ENCODE measurements around the gene CDH4. TPM values are rescaled to one million over a fixed set of nuclear protein-coding genes. Genes with fewer than 3 reads are reported as not detected.

The CDH4 gene
- total RNA-seq, 2 experiments from 2014 or later = not detected

DNA sequence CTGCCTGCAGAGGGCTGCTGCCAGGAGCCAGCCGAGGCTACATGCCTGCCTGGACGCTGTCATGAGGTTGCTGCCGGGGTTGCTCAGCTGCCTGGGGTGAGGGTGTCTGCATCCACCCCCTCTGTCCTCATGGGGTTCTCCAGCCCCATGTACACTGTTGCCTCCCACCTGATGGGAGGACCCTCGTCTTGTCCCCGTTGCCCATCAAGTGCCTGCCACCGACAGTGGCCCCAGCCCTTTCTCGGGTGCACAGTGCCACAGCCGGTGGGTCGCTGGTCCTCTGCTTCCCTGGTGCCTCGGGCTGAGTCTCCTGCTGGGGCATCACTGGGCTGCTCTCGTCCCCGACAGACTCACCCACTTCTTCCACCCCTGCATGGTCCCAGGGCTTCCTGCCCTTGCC is 313.7 kb downstream of the CDH4 start:
- ChIA-PET CTCF (ENCODE audit: unreplicated experiment) (no interaction called here), POLR2A (no interaction called here)
- H3K9me3 ChIP-seq (ENCODE audit: low read length) = no peaks in the 10 kb centered on the region
- no peaks in the 10 kb centered on the region for H4K20me1 ChIP-seq (ENCODE audit: insufficient read depth, low read length)
- no peak overlapping the region for H3K4me3 ChIP-seq (ENCODE audit: low read depth, low read length, poor library complexity, severe bottlenecking)
- H3K27ac ChIP-seq (ENCODE audit: low read depth, low read length, poor library complexity, severe bottlenecking) = no peak overlapping the region
- no peak overlapping the region for H2AFZ ChIP-seq (ENCODE audit: low read length)
- no peaks in the 10 kb centered on the region for H3K9me2 ChIP-seq (ENCODE audit: insufficient read depth, low read length)
- no peaks in the 10 kb centered on the region for H3K4me1 ChIP-seq (ENCODE audit: insufficient read depth, low read length, poor library complexity, severe bottlenecking)
- no peak for DNase-seq (ENCODE audit: low spot score)
- no peaks in the 10 kb centered on the region for H3K79me2 ChIP-seq (ENCODE audit: insufficient read depth, low read depth, low read length)
- TF ChIP-seq CTCF (conservative IDR thresholded peaks at IDR 0.05; ENCODE audit: low read length) (no peak), EZH2phosphoT487 (IDR thresholded peaks at IDR 0.05; ENCODE audit: borderline replicate concordance, low read depth, low read length) (no peak)
- no peaks in the 10 kb centered on the region for H3K36me3 ChIP-seq (ENCODE audit: insufficient read depth, low read length)
- intact Hi-C loops (cut with micrococcal nuclease; ENCODE audit: unreplicated experiment) = no loop called here
- H3K4me2 ChIP-seq (ENCODE audit: low read length) = no peak overlapping the region
- BruUV-seq (replicated peaks) = no TSS peak

DNA sequence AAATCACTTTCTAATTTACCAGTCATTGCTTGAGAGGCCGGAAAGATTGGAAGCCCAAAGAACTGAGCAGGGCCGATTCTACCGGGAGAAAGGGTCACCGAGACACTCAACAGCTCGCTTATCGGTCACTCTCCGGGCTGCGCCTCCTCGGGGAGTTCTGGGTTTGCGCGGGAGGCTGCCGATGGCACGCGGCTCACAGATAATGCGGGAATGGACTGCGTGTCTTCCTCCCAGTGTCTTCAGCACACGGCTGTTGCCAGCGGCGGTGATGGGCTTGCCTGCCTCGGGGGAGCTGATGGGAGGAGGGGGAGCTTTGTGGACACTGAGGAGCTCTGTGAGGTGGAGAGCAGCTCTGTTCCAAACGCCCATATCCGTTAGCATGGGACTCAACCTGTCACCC is 314.6 kb downstream of the CDH4 start:
- Histone ChIP-seq H3K79me2 (ENCODE audit: insufficient read depth, low read depth, low read length) (no peaks in the 10 kb centered on the region), H3K9me3 (ENCODE audit: low read length) (no peaks in the 10 kb centered on the region), H3K27ac (ENCODE audit: low read depth, low read length, poor library complexity, severe bottlenecking) (no peak overlapping the region), H3K4me2 (ENCODE audit: low read length) (no peak overlapping the region), H4K20me1 (ENCODE audit: insufficient read depth, low read length) (no peaks in the 10 kb centered on the region), H3K9me2 (ENCODE audit: insufficient read depth, low read length) (no peaks in the 10 kb centered on the region), H3K4me1 (ENCODE audit: insufficient read depth, low read length, poor library complexity, severe bottlenecking) (no peaks in the 10 kb centered on the region), H2AFZ (ENCODE audit: low read length) (no peak overlapping the region), H3K4me3 (ENCODE audit: low read depth, low read length, poor library complexity, severe bottlenecking) (no peak overlapping the region), H3K36me3 (ENCODE audit: insufficient read depth, low read length) (no peaks in the 10 kb centered on the region)
- no peak for DNase-seq (ENCODE audit: low spot score)
- ChIA-PET POLR2A (no interaction called here), CTCF (ENCODE audit: unreplicated experiment) (interaction anchor here (0.7 kb wide), 1 partner anchor 1637 kb away, joined by 3 read pairs; no protein-coding TSS in a partner anchor)
- intact Hi-C loops (cut with micrococcal nuclease; ENCODE audit: unreplicated experiment) = no loop called here
- BruUV-seq (replicated peaks) = no TSS peak
- no peak for TF ChIP-seq EZH2phosphoT487 (IDR thresholded peaks at IDR 0.05; ENCODE audit: borderline replicate concordance, low read depth, low read length)
- no peak for TF ChIP-seq CTCF (conservative IDR thresholded peaks at IDR 0.05; ENCODE audit: low read length)

- Histone ChIP-seq H3K36me3 (ENCODE audit: insufficient read depth, low read length) (no peaks in the 10 kb centered on the region), H3K79me2 (ENCODE audit: insufficient read depth, low read depth, low read length) (no peaks in the 10 kb centered on the region), H3K9me3 (ENCODE audit: low read length) (no peaks in the 10 kb centered on the region), H3K4me1 (ENCODE audit: insufficient read depth, low read length, poor library complexity, severe bottlenecking) (no peaks in the 10 kb centered on the region), H2AFZ (ENCODE audit: low read length) (no peak overlapping the region), H3K9me2 (ENCODE audit: insufficient read depth, low read length) (no peaks in the 10 kb centered on the region), H3K4me3 (ENCODE audit: low read depth, low read length, poor library complexity, severe bottlenecking) (no peak overlapping the region), H3K4me2 (ENCODE audit: low read length) (no peak overlapping the region), H4K20me1 (ENCODE audit: insufficient read depth, low read length) (no peaks in the 10 kb centered on the region), H3K27ac (ENCODE audit: low read depth, low read length, poor library complexity, severe bottlenecking) (no peak overlapping the region)
- intact Hi-C loops (cut with micrococcal nuclease; ENCODE audit: unreplicated experiment) = no loop called here
- no TSS peak for BruUV-seq (replicated peaks)
- no peak for DNase-seq (ENCODE audit: low spot score)
- no peak for TF ChIP-seq EZH2phosphoT487 (IDR thresholded peaks at IDR 0.05; ENCODE audit: borderline replicate concordance, low read depth, low read length)
- TF ChIP-seq CTCF (conservative IDR thresholded peaks at IDR 0.05; ENCODE audit: low read length) = no peak
- CTCF ChIA-PET (ENCODE audit: unreplicated experiment) = no interaction called here
- POLR2A ChIA-PET = no interaction called here
These were observed 315.1 kb downstream of the CDH4 start for GRCh38 chr20:61567204-61567603.

Data from OCI-LY7 (cell line).